Transverse colon (tissue), 4 donors: ENCODE results near the gene SIRT5. TPM values are rescaled to one million over a fixed set of nuclear protein-coding genes. Genes with fewer than 3 reads are reported as not detected.

ENCODE experiments used
- DNase-seq: peaks from one replicate; pipeline ENCODE4 v3.0.0-alpha.2; 2019
- H3K27ac ChIP-seq, 4 donors: fragments of 200-600 bp; sonication (generic); 2 replicates each; pipeline ENCODE4 v1.5.1; 2016 to 2018; ENCODE audit warnings: inconsistent platforms in 4 of 4
- H3K27me3 ChIP-seq: fragments of 200-600 bp; sonication (generic); 2 replicates; pipeline ENCODE4 v1.5.1; 2017; ENCODE audit warnings: inconsistent platforms
- H3K36me3 ChIP-seq, 4 donors: fragments of 200-600 bp; sonication (generic); 2 replicates each; pipeline ENCODE4 v1.5.1; 2017 to 2019; ENCODE audit warnings: inconsistent platforms in 4 of 4
- H3K4me1 ChIP-seq, 4 donors: fragments of 200-600 bp; sonication (generic); 2 replicates each; pipeline ENCODE4 v1.5.1; 2017 to 2020; ENCODE audit warnings: inconsistent platforms in 4 of 4
- H3K4me3 ChIP-seq, 4 donors: fragments of 200-600 bp; sonication (generic); 1 replicate in 1 of 4; 2 replicates in 3 of 4; pipeline versions ENCODE4 v1.5.1 to v1.6.1; 2017 to 2019; ENCODE audit warnings: inconsistent platforms in 4 of 4
- H3K9me3 ChIP-seq, 2 donors: fragments of 200-600 bp; sonication (generic); 2 replicates each; pipeline ENCODE4 v1.5.1; 2017 to 2019; ENCODE audit warnings: inconsistent platforms in 2 of 2
- EP300 ChIP-seq: sonication (generic); formaldehyde crosslinking; IDR thresholded peaks from one replicate; pipeline ENCODE4 v1.6.1; 2017; ENCODE audit warnings: antibody characterized with exemption, low read depth
- POLR2A ChIP-seq: fragments of 450-650 bp; IDR thresholded peaks from one replicate; pipeline ENCODE4 v1.6.1; 2016; ENCODE audit warnings: antibody characterized with exemption, mild to moderate bottlenecking, moderate library complexity
- POLR2AphosphoS5 ChIP-seq, 3 donors: sonication (generic); formaldehyde crosslinking; IDR thresholded peaks; one replicate each; pipeline ENCODE4 v1.6.1; 2016; ENCODE audit warnings: antibody characterized with exemption in 3 of 3
- WGBS, 2 donors: methylation state at CpG; one replicate each; pipeline ENCODE4 v1.1.5; 2018; ENCODE audit warnings: low coverage in 1 of 2; 5-methylcytosine and 5-hydroxymethylcytosine counted together
- in situ Hi-C, 4 donors: fragments of 200-750 bp; cut with MboI; loops; one replicate each; pipeline versions ENCODE4 v1.15.0 to v1.15.1; 2017; ENCODE audit warnings: low sequenced_read_pairs in 3 of 4, low pct_ligation_motif_present in 1 of 4, low pct_unique_long_range_greater_than_20kb in 1 of 4
- intact Hi-C: fragments of 100-400 bp; cut with DNase I; formaldehyde crosslinking; loops from one replicate; pipeline ENCODE4 v1.15.1; 2023; ENCODE audit warnings: low total_unique reads
- total RNA-seq, 4 donors: library from RNA; depleted of rRNA; stranded (reverse); fragments of >200 nt; gene quantifications; one replicate each; pipeline ENCODE4 v1.1.0, GENCODE V29; 2016
- TF ChIP-seq, protein P1 (sequence below), 5 experiments: fragments of 200-600 bp in 3 of 5; fragments of 450-650 bp in 2 of 5; sonication (generic) in 3 of 5; IDR thresholded peaks; 1 replicate in 2 of 5; 2 replicates in 3 of 5; pipeline ENCODE4 v1.5.1; 2016 to 2017; ENCODE audit warnings: antibody characterized with exemption in 5 of 5, inconsistent platforms in 3 of 5, mild to moderate bottlenecking in 2 of 5, moderate library complexity in 1 of 5

SIRT5 gene
- total RNA-seq, 4 donors from 2014 or later = 10.1 to 21.0 (median 13.9) TPM

DNA sequence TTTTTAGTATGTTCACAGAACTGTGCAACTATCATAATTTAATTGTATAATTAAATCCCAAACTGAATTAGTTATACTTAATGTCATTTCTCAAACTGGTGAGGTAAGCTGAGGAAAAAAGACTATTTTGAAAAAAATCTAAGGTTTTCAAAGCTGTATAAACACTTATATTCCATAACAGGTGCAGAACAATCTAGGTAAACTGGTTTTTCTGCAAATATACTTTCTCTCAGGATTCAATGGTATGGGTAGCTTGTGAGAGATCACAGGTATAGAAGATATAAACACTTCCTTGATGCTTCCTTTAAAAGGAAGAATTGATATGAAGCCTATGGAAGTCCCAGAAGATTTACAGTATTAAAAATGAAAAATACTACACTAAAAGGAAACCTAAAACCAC, 74.4 kb downstream of the SIRT5 start:
- peaks cover 0 to 40% (median 3%) of the 10 kb centered on the region in 4 donors for H3K36me3 ChIP-seq
- DNase-seq = no peak

DNA sequence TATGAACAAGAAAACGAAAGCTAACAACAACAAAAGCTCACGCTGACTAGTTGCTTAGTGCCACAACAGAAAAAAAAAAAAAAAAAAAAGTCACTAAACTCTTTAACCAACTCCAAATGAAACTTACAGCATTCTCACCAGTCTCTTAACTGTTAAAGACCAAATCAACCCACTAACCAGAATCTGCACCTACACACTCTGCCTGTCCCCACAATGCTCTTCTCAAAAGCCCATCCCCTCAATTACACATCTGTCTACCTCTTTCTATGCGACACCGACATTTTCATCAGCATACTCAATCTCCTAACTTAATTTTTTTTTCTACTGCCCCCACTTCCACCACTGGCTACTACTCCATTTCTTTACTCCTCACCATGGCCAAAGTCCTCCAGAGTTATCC, 75.0 kb downstream of the SIRT5 start:
- peaks cover 0 to 37% (median 3%) of the 10 kb centered on the region in 4 donors for H3K36me3 ChIP-seq
- H3K27ac ChIP-seq = no peak overlapping the region
- DNase-seq = no peak
- in situ Hi-C loops (no loop called here), intact Hi-C loops (no loop called here)
- H3K9me3 ChIP-seq = no peaks in the 10 kb centered on the region
- TF ChIP-seq POLR2AphosphoS5 (IDR thresholded peaks at IDR 0.05) (no peak), EP300 (no peak), POLR2A (no peak)
- TF ChIP-seq, protein P1, sequence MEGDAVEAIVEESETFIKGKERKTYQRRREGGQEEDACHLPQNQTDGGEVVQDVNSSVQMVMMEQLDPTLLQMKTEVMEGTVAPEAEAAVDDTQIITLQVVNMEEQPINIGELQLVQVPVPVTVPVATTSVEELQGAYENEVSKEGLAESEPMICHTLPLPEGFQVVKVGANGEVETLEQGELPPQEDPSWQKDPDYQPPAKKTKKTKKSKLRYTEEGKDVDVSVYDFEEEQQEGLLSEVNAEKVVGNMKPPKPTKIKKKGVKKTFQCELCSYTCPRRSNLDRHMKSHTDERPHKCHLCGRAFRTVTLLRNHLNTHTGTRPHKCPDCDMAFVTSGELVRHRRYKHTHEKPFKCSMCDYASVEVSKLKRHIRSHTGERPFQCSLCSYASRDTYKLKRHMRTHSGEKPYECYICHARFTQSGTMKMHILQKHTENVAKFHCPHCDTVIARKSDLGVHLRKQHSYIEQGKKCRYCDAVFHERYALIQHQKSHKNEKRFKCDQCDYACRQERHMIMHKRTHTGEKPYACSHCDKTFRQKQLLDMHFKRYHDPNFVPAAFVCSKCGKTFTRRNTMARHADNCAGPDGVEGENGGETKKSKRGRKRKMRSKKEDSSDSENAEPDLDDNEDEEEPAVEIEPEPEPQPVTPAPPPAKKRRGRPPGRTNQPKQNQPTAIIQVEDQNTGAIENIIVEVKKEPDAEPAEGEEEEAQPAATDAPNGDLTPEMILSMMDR (IDR thresholded peaks at IDR 0.05) = no peak
- 93 to 97% methylated on average over 2 to 4 of the region's 4 CpGs for WGBS, 2 donors
- H3K27me3 ChIP-seq = no peaks in the 10 kb centered on the region
- H3K4me1 ChIP-seq = peaks cover 0 to 6% (median 0%) of the 10 kb centered on the region in 4 donors
- H3K4me3 ChIP-seq = no peak overlapping the region

More for the DNA sequence above, 74.4 kb downstream of the SIRT5 start:
- intact Hi-C loops = no loop called here
- Histone ChIP-seq H3K4me3 (no peak overlapping the region), H3K9me3 (no peaks in the 10 kb centered on the region), H3K27me3 (no peaks in the 10 kb centered on the region), H3K4me1 (peaks cover 0 to 3% (median 0%) of the 10 kb centered on the region in 4 donors), H3K27ac (no peak overlapping the region)
- in situ Hi-C loops = no loop called here
- no peak for TF ChIP-seq EP300
- no peak for TF ChIP-seq POLR2AphosphoS5 (IDR thresholded peaks at IDR 0.05)
- no peak for TF ChIP-seq POLR2A
- TF ChIP-seq, protein P1 (IDR thresholded peaks at IDR 0.05) = no peak

DNA sequence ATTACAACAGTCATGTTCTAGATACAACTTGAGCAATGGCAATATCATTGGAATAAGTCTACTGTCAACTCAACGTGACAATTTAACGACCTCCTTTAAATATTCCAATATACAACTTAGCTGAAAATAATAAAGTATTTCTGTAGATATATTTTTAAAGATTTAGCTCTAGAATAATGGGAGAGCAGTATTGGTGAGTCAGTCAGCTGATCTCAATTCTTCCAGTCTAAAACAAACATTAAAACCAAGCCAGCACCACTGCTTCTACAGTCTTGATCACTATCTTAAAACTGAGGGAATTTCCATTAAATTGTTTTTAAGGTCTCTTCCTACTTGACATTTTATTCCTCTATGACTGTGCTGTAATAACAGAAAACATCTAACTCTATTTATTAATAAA, 78.9 kb downstream of the SIRT5 start:
- no peaks in the 10 kb centered on the region for H3K27me3 ChIP-seq
- DNase-seq = no peak
- no peak overlapping the region for H3K4me3 ChIP-seq
- 79 to 89% methylated on average over 2 of the region's 2 CpGs for WGBS, 2 donors
- peaks cover 0 to 25% (median 3%) of the 10 kb centered on the region in 4 donors for H3K36me3 ChIP-seq
- peaks cover 0 to 7% (median 0%) of the 10 kb centered on the region in 4 donors for H3K4me1 ChIP-seq
- intact Hi-C loops = no loop called here
- no peaks in the 10 kb centered on the region for H3K9me3 ChIP-seq
- no peak overlapping the region for H3K27ac ChIP-seq
- TF ChIP-seq, protein P1 (IDR thresholded peaks at IDR 0.05) = no peak
- TF ChIP-seq POLR2AphosphoS5 (IDR thresholded peaks at IDR 0.05) = no peak
- no peak for TF ChIP-seq EP300
- in situ Hi-C loops = no loop called here

DNA sequence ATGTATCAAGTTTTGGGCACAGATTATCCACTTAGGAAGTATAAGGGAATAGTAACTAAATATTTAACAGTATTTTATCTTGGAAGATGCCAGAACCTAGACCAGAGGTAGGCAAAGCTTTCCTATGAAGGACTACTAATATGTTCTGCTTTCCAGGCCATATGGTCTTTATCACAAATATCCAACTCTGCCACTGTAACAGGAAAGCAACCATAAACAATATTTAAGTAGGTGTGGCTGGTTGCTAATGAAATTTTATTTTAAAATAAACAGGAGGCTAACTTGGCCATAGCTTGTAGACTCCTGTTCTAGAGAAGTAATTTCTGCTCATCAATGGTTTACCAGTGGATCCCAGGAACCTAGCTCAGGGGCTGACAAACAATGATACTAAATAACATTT, 80.1 kb downstream of the SIRT5 start:
- H3K4me3 ChIP-seq = no peak overlapping the region
- in situ Hi-C loops (no loop called here), intact Hi-C loops (no loop called here)
- no peak overlapping the region for H3K27ac ChIP-seq
- DNase-seq = no peak
- no peaks in the 10 kb centered on the region for H3K27me3 ChIP-seq
- peaks cover 0 to 25% (median 3%) of the 10 kb centered on the region in 4 donors for H3K36me3 ChIP-seq
- H3K4me1 ChIP-seq = peaks cover 0 to 10% (median 0%) of the 10 kb centered on the region in 4 donors
- H3K9me3 ChIP-seq = no peaks in the 10 kb centered on the region
- TF ChIP-seq EP300 (no peak), POLR2A (no peak), POLR2AphosphoS5 (IDR thresholded peaks at IDR 0.05) (no peak)
- TF ChIP-seq, protein P1 (IDR thresholded peaks at IDR 0.05) = no peak
